ENCODE data around the gene GDAP1L1.
"Not testable (repeated sequence)": the region's sequence is repeated elsewhere in the genome, so short reads cannot be mapped to it uniquely, and the experiment has no call there.

DNA sequence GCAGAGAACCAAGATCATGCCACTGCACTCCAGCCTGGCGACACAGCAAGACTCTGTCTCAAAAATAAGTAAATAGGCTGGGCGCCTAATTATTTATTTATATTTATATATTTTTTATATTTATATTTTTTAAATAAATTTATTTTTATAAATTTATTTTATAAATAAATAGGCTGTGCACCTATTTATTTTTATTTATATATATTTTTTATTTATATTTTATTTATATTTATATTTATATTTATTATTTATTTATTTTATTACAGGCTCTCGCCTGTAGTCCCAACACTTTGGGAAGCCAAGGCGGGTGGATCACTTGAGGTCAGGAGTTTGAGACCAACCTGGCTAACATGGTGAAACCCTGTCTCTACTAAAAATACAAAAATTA, 14.6 kb upstream of the GDAP1L1 start:
- TF ChIP-seq, protein P1, sequence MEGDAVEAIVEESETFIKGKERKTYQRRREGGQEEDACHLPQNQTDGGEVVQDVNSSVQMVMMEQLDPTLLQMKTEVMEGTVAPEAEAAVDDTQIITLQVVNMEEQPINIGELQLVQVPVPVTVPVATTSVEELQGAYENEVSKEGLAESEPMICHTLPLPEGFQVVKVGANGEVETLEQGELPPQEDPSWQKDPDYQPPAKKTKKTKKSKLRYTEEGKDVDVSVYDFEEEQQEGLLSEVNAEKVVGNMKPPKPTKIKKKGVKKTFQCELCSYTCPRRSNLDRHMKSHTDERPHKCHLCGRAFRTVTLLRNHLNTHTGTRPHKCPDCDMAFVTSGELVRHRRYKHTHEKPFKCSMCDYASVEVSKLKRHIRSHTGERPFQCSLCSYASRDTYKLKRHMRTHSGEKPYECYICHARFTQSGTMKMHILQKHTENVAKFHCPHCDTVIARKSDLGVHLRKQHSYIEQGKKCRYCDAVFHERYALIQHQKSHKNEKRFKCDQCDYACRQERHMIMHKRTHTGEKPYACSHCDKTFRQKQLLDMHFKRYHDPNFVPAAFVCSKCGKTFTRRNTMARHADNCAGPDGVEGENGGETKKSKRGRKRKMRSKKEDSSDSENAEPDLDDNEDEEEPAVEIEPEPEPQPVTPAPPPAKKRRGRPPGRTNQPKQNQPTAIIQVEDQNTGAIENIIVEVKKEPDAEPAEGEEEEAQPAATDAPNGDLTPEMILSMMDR (IDR thresholded peaks at IDR 0.05; ENCODE audit: poor library complexity), result not testable (repeated sequence)
- TF ChIP-seq EZH2phosphoT487 (IDR thresholded peaks at IDR 0.05; ENCODE audit: low read depth, severe bottlenecking, unreplicated experiment), result not testable (repeated sequence)

Measured in hepatocyte (in vitro differentiated cells).